Raji (cell line): Measurements from ENCODE around the gene C8G.
A peak's percentile ranks its signal among the peaks of the same experiment; 100 is the strongest.

Experiments
- POLR2A ChIP-seq: IDR thresholded peaks from 2 replicates; pipeline ENCODE4 v1.6.1; 2011; ENCODE audit warnings: low read depth, low read length, control low read depth; ENCODE audit not compliant: insufficient read depth

The C8G gene

DNA sequence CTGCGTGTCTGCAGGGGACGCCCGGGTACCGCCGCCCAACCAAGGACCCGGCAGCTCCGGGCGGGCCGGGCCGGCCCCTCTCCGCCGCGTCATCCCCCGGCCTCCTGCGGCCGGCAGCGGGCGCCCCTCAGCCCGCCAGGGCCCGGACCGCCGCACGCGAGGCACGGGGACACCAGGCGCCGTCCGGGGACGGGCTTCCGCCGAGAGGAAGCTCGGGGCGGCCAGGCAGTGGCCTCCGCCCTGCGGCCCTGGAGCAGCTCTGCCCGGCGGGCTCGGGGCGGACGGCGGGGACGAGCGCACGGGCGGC, 878 bp upstream of the C8G start:
- TF ChIP-seq POLR2A = no peak

- TF ChIP-seq POLR2A = no peak
These were observed 537 bp downstream of the C8G start for GRCh38 chr9:136945333-136946227.

DNA sequence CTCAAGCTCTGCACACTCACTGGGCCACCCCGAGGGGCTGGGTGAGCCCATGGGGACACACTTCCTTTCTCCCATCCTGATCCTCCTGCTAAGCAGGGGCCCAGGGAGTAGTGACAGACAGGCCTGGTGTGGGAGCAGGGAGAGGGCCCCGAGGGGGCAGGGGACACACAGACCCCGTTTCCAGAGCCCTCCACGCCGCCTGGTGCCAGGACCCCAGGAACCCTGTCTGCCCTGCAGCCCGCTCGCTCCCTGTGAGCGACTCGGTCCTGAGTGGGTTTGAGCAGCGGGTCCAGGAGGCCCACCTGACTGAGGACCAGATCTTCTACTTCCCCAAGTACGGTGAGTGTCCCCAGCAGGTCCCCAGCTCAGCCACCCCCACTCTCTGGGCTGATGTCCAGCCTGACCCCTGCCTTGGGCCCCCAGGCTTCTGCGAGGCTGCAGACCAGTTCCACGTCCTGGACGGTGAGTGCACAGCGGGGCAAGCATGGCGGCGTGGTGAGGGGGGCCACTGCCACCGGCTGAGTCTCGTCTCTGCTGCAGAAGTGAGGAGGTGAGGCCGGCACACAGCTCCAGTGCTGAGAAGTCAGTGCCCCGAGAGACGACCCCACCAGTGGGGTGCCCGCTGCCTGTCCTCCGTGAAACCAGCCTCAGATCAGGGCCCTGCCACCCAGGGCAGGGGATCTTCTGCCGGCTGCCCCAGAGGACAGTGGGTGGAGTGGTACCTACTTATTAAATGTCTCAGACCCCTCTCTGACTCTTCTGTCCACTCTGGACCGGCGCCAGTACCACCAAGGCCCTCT, 1.4 kb downstream of the C8G start:
- TF ChIP-seq POLR2A = no peak

DNA sequence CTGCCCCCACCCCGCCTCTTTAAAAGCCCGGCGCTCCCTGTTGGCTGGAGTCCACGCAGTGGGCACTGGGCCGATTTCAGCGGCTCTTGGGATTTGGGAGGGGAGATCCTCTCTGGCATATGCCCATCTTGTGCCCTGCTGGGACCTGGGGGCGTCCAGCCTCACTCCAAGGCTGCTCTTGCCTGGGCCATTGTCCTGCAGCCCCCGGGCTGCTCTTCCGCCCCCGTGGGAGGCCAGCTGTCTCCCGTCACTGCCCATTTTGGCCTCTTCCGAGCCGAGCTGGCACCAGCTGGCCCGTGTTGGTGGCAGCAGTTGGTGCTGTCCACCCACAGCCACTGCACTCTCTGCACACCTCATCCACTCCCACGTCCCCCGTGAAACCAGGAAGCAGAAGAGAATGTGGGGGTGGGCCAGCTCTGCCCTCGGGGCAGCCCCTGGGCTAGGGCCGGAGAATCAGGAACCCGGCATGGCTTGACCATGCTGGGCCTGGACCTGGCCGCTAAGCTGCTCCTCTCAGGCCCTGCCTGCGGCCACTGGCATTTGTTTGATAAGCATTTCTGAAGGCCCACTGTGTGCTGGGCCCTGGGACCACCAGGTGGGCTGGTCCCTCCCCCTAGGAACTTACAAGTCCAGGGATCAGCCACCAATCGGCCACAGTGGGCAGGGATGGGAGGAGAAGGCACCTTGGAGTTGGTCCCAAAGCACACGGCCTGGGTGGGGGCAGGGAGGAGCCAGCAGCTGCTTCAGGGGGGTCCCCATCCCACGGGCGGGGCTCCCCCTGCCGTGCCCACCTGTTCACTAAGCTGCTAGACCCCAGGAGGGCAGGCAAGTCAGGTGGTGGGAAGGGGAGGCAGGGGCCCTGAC, 2.2 kb downstream of the C8G start:
- TF ChIP-seq POLR2A = 0 out of 2 replicates have a peak, but pooled peaks have one; percentile 5

DNA sequence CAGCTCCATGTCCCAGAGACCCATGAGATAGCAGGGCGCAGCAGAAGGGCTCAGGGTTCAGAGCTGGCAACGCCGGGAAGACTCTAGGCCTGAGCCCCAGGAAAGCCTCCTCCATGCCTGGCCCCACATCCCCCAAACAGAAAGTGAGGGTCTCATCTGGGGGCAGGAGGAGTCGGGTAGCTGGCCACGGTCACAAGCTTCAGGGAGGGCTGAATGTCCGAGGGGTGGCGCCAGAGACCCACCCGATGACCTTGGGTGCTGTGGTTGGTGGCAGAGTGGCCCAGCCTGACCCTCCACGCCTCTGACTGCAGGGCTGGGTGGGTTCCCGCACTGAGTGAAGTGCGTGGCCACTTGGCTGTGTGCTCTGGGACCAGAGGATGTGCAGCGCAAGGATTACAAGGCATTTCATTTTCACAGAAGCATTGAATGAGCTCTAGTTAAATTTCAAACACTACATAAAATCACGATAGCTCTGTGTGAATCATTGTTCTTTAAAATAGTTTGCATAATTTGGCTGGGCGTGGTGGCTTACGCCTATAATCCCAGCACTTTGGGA, 3.0 kb downstream of the C8G start:
- TF ChIP-seq POLR2A = 0 out of 2 replicates have a peak, but pooled peaks have one; percentile 27

- no peak for TF ChIP-seq POLR2A
These were observed 4.3 kb downstream of the C8G start for GRCh38 chr9:136949239-136949816.

GRCh38 chr9:136949817-136950655, 5.0 kb downstream of the C8G start:
- peak; percentile 86 for TF ChIP-seq POLR2A

- no peak; the same call in 1 of the 2 replicates for TF ChIP-seq POLR2A
These were observed 5.7 kb downstream of the C8G start for GRCh38 chr9:136950656-136951276.

DNA sequence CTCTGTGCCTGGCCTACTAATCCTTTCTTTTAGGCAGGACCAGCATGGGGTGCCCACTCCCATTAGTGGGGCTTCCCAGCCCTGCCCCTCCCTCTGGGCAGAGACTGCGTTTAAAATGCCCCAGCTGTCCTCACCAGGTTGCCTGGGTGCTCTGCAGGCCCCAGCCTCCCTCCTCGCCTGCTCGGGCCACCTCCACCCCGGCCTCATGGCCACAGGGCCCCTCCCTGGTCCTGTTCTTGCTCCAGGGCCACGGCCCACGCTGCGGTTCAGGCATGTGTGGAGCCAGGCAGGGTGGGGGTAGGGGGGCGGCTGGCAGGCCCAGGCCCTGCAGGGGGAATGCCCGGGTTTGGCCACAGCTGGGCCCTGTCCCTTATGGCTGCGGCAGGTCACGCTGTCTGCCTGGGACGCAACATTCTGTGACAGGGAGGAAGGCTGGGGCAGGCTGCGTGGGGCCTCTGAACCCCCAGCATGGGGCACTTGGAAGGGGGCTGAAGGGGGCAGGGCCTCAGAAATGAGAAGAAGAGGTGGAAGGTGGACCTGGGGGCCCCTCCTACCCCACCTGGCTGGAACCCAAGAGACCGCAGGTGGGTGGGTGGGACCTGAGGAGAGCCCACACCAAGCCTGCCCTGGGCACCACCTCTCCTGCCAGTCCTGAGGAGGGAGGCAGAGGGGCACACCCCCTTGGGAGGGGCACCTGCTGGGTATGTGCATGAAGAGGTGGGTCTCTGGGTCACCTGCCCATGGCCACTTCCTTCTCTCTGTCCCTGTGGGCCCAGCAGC, 6.7 kb downstream of the C8G start, which contains the start of gene LCN12:
Gene LCN12, plus strand, starts transcription at position 733 of the 780 bp plus-strand sequence. CDS start 55 bp downstream, outside the sequence.
- TF ChIP-seq POLR2A = no peak

DNA sequence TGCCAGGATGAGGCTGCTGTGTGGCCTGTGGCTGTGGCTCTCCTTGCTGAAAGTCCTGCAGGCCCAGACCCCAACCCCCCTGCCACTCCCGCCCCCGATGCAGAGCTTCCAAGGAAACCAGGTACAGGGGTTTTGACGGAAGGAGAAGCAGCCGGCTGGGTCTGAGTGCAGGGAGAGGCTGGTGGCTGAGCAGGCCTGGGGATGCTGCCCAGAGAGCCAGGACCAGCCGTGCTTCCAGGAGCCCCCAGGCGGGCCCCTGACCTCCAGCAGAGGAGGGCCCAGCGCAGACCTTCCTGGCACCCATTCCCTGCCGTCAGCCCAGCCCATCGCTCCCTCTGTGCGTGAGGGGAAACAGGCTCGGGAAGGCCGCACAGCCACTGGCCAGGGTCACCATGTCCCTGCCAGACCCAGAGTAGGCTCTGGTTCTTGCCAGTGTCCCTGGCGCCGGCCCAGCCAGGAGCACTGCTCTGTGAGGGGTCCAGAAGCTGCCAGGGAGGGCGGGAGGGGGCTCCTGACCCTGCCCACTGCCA, 7.3 kb downstream of the C8G start:
- no peak for TF ChIP-seq POLR2A

DNA sequence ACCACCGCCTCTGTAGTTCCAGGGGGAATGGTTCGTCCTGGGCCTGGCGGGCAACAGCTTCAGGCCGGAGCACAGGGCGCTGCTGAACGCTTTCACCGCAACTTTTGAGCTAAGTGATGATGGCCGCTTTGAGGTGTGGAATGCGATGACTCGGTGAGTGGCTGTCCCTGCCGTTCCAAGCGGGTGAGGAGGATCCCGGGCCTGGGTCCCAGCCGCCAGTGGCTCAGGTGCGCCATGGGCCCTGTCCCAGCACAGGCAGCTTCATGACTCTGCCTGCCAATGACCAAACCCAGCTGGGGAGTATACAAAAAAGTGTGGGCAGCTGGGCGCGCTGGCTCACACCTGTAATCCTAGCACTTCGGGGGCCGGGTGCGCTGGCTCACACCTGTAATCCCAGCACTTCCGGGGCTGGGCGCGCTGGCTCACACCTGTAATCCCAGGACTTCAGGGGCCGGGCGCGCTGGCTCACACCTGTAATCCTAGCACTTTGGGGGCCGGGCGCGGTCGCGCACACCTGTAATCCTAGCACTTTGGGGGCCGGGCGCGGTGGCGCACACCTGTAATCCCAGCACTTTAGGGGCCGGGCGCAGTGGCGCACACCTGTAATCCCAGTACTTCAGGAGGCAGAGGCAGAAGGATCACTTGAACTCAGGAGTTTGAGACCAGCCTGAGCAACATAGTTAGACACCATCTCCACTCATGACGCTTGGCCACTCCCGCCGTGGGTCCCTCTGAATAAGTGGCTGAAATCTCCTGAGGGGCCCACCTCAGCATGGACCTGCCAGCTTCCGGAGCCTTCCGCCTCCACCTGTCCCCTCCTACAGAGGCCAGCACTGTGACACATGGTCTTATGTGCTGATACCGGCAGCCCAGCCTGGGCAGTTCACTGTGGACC, 8.1 kb downstream of the C8G start:
- TF ChIP-seq POLR2A = no peak
